Inflammatory macrophage treated with lipopolysaccharide for 1 hour (primary cell): ENCODE results near the gene MBL2.

Experiments
- DNase-seq, 2 donors: peaks; one replicate each; pipeline ENCODE4 v3.0.0-alpha.2; 2020 to 2022

MBL2 gene

DNA sequence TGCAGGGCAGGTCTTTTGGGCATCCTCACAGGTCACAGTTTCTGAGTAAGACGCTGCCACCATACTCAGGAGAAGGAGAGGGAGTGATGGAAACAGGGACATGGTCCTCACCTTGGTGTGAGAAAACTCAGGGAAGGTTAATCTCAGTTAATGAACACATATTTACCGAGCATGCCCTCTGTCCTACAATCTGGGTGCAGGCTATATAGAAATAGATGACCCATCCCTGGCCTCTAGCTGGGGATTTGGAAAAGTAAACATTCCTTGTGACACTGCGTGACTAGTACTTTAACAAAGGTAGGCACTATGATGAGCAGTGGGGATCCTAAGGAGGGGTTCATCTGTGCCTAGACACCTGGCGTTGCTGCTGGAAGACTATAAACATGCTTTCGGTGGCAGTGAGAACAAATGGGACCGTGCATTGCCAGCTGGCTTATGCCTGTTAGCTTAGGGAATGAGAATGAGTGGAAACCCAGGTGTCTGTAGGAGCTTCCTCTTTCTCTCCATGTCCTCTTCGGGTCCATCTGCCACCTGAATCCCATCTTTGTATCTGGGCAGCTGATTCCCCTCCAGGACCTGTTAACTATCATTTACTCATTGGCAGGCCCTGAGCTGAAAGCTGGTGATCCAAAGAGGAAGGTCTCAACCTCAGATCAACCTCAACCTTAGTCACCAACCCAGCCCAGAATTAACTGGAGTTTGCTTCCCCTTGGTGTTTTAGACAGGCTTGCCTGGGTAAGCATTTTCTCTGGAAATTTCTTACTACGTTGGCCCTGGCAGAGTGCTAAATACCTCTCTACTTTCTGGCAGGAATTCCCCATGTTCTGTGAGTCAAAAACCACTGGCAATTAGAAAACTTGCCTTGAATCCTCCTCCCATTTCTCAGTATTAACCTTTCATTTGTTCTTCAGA is 794 bp downstream of the MBL2 start:
- peak; percentile 28 to 43 for DNase-seq

DNA sequence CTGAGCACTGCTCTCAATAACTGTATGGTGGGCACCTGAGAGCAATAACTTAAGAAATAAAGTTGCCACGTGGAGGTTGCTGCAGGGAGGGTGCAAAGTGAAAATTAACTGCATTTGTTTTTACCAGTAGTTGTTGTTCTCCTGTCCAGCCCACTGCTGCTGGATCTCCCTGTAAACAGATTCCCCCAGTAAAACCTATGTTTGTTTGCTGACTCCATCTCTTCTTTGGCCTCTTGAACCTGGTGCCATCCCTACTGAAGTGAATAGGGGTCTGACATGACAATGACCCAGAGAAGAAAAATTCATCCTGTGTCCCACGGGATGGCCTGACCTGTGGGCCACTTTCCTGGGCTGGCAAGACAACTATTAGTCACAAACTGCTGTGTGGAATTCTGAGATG is 1.7 kb downstream of the MBL2 start:
- no peak for DNase-seq

DNA sequence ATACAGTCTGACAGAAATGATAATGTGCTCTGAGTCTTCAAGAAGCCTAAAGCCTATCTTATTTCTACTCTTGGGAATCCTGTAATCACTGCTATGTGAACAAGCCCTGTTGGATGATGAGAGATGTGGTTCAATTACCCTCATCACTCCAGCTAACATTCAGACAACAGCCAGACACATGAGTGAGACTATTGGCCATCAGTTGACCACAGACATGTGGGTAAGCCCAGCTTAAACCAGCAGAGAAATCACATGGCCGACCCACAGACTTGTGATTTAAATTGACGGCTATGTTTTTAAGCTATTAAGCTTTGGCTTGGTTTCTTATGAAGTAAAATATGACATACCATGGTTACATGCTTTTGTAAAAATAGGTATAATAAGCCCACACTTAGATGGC is 2.6 kb downstream of the MBL2 start:
- no peak for DNase-seq

DNA sequence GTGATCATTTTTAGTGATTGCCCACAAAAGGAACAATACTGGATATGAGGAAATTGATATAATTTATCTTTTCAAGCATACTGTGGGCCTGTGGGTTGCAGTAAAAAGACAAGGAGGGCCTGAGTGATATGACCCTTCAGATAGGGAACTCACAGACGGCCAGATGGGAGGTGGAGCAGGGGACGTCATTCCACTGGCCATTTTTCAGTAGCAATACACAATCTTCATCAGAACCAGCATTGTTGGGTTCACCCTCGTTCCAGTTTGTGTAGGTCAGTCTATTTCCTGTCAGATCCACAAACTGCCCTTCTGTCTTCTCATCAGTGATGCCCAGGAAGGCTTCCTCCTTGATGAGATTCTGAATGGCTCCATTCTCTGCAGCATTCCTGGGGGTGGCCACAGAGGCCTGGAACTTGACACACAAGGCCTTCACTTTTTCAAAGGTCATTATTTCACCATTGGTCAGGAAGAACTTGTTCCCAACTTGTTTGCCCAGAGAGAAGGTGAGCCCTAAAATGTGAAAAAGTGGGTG is 4.5 kb downstream of the MBL2 start:
- DNase-seq: no peak

DNA sequence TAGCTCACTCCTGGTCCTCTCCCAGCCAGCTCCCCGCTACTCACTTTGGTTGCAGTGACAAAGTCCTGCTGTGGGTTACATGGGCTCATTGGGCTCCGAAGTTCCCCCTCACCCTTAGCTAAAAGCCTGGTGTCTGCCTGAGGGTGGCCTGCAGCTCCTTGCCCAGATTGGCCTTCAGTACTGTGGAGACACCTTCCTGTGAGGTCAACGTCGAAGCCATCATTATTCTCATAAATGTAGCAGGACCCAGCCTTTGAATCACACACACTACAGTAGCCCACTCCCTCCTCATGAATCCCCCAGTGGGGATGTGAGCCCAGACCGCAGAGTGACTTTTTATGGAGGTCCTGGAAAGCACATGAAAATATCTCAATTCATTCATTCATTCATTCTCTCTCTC is 10.5 kb downstream of the MBL2 start:
- DNase-seq: no peak

DNA sequence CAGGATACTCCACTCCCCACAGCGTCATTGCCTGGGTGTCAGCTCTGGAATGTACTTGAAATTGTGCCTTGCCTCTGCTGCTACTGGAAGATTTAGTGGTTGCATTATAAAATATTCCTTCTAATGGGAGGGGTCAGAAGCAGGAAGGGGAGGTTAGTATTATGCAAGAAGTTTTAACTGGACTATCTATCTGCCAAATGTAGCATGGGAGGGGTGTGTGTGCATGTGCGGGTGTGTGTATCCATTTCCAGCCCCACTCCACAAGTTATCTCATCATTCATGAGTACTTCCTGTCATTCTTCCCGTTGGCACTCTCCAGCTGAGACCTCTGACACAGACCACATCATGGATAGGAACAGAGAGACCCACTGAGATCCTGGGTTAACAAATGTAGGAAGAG is 13.4 kb downstream of the MBL2 start:
- DNase-seq: no peak

DNA sequence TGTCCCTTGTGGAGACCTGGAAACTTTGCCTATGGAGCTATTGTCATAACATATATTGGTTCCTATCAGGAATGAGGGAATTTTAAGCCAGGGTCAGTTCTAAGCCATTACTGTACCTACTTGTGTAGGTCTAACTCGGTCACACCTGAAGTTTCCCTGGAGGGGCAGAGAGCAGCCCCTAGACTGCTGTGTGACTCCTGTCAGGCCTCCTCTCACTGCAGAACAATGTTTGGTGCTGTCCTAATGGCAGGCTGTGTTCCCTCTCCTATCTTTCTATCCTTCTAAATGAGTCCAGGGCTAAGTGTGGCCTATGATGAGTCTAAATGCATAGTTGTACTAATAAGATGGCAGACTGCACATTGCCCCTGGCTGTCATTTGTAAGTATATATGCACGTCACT is 14.2 kb downstream of the MBL2 start:
- no peak for DNase-seq

DNA sequence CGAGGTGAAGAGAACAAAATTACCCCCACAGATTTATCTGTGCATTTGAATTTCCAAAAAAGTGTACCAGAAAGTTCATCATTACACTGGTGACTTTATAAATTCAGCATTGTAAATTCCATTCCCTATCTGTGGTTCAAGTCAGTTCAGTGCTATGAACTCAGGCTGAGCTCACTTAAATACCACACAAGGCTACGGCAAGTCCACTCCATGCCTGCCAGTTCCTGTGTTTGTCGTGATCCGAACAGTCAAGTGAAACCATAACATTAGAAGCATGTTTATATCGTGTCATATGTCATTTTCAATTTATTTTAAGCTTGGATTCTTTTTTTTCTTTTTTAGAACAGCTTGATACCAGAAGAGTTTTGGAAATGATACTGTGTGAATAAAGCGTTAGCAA is 14.8 kb downstream of the MBL2 start:
- DNase-seq: no peak

DNA sequence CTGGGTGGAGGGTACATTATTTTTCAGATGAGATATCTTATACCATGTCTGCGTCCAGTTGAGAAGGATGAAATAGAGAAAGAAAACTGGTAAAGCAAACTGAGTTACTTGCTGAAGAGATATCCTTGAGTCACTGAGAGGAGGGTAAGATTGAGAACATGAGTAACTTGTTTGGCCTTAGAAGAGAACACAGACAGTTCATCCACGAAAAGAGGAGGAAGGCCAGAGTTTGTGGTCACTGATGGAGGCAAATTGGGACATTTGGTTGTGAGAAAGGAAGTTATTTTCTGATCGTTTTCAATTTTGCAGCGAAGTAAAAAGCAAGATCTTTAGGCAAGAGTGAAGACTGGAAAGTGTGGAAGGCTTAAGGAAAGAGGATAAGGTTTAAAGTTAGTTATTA is 15.6 kb downstream of the MBL2 start:
- DNase-seq: peak in 1 of 2 donors; percentile 21

DNA sequence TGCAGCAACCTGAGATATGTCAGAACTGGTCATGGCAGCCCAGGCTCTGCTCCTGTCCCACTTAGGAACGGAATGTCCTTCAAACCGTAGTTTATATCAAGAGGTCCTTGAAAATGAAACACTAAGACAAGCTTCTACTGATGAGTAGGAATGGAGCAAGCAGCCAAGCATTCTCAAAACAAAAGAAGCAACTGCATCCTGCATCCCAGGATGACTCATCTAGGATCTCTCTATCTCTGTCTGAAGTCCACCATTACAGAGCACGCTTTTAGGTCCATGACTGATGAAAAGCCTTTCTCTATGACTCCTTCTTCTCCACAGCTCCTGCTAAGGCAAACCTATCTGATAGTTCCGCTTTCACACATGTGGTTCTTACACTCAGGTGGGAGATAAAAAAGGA is 16.3 kb downstream of the MBL2 start:
- DNase-seq: no peak

DNA sequence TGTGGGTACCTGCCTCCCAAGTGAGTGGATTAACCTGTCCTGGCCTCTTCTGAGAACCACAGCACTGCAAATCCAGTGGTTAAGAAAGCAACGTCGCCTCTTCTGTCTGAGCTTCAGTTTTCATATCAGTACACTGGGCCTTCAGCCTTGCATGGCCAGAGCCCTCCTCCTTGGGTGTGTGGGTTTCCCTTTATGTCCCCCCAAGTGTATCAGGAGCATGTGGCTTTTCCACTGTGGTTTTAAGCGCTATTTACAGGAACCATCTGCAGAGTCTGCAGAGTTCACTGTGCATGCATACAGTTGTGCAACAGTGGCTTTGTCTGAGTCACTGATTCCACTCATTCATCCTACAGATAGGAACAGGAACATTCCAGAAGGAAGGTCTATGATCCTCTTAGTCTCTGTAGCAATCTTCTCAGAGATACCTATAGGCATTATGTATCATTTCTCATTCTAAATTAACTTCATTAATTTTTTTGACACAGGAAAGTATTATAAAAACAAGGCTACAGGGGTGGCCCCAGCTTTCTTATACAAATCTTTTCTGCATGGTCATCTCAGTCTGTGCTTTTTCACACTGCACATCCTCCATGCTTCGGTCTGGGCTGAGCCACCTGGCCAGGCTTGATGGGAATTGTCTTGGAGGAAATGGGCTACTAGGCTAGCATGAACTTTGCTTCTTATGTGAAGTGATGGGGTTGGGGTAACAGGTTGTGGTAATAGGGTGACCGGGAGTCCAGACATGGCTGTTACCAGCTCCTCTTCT is 17.1 kb downstream of the MBL2 start:
- peak; percentile 80 to 87 for DNase-seq

DNA sequence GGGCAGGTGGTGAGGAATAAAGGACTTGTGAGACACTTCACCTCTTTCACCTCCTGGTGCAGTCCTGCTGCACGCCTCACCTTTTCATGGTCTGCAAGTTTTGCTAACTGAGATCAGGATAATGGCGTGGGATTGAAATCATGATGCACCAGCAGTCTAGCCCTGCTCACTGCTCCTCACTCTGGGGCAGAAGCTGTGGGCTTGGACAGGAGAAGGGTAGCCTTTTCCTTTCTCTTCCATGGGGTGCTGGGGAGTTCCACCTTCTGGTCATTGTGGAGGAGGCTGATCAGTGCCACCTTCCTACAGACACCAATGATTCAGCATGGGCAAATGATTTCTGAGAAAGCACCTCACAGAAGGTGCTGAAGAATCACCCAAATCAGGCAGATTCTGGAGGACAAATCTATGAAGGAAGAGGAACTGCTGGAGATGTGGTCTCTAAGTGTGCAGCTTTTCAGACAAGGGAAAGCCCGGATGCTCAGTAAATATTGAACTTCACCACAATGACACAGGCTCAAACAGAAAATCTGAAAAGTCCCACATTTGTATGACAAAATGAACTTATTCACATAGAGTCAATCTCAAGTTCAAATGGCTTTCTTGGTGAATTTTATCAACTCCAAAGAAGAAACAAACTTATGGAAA is 19.7 kb downstream of the MBL2 start:
- DNase-seq: peak; percentile 52 to 56

DNA sequence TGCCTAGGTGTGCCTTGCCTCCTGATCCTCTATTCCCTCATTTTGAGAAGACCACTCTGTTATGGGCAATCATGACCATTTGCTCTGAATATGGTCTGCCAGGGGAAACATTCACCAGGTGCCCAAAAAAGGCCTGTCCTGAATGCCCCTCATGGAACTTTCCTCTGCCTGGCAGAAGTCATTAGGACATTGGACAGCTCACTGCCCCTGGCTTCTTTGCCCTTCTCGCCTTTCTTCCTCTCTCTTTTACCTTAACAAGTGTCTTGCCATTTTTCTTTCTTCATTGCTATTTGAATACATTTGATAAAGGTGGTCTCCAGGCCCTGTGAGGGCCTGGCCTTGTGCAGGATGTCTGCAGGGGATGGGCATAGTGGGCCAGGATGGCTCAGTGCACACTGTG is 20.3 kb downstream of the MBL2 start:
- DNase-seq: no peak

DNA sequence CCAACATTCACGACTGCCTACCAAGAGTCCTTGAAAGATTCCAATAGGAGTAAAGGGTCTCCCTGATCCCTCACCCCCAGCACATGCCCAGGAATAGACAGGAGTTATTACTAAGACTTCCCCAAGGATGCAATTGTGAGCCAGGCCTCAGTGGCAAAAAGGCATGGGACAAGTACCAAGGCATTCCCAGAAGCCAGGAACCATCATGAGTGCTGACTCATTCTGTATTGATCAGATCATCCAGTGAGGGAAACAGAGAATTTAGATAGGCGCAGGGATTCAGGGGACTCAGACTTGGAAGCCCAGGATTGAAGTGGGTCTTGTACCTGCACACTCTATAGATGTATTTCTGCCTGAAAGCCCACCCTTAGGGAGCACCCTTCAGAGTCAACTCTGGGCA is 21.2 kb downstream of the MBL2 start:
- DNase-seq: no peak

DNA sequence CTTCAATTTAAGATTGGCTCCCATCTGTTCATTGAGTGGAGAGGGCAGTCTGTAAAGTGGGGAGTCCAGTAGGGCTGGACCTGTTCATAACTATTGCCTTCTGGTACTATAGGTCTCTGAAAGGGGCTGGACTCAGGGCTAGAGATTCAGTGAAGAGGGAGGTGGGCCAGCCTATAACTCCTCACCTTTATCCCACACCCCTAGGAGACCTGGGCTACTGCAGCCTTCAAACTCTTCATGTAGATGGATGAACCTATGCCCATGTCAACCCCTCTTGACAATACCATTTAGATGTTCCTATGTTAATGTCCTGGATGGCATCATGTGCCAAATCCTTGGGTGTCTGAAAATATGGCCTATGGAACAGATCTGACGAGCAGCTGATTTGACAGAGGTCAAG is 22.0 kb downstream of the MBL2 start:
- DNase-seq: no peak

DNA sequence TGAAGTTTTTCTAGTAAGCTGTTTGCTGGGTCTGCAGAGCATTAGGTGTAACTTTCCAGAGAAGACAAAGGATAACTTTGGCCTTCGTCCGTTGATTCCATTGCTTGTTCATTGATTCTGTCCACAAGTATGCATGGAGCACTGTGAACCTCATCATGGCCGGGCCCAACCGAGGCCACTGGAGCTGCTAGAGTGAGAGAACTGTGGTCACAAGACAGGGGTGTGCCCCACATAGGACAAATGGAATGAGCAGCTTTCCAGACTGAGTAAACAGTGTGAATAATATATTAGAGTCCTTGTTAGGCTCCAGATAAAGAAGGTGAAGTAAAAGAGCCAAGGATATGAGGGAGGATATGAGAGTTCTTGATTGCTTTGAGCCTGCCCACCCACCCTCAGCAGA is 24.9 kb downstream of the MBL2 start:
- no peak for DNase-seq

DNA sequence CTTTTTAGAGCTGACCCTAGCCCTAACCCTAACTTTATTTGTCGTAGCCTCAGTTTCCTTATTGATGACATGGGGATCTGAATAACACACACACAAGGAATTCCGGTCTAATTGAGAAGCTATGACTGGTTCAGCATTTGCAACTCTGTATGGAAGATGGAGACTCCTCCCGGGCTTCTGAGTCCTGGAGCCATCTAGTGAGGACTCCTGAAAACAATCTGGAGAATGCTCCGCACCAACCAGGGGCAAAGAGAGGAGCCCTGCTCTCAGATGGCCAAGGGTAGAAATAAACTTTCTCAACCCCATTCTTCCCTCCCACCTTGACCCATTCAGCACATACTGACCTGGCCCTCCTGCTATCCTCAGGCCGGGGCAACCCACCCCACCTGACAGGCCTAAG is 26.4 kb downstream of the MBL2 start:
- no peak for DNase-seq

DNA sequence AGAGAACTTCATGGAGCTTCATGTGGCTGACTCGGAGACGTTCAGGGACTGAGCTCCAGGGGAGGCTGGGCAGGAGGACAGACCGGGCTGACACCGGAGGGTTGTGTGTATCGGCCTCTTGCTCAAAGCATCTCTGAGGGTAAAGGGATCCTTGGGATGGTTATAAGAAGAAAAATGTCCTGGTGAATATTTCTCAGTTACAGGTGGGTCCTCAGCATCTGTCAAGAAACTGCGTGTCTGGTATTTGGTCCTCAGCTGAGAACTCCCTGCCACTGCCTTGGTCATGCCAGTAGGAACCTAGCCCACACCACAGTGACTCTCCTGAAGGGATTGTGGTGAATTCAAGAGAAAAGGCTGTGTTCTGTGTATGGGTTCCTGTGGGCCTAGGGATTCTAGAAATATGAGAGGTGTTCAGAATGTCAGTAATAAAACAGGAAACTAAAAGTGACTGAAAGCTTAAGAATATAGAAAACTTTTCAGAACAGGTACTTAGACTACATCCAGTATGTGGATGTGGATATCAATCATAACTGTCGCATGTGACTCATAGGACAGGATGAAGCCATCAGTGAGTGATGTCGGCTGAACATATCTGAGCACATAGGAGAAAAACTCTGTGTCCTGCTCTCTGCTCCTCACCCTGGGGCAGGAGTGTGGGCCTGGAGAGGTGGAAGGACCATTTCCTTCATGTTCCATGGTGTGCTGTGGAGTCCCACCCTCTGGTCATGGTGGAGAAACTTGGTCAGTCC is 28.4 kb downstream of the MBL2 start:
- DNase-seq: no peak

DNA sequence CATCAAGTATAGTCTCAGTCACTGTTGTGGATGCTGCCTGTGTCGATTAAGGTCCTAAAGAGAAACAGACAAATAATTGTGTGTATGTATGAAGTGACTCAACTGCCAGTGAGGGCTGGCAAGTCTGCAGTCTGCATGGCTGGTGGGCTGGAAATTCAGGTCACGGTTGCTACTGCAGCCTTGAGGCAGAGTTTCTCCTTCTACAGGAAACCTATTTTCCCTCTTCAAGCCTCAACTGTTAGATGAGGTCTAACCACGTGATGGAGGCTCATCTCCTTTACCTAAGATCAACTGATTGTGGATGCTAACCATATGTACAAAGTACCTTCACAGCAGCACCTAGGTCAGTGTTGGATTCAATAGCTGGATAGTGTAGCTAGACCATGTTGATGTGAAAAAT is 29.9 kb downstream of the MBL2 start:
- no peak for DNase-seq

DNA sequence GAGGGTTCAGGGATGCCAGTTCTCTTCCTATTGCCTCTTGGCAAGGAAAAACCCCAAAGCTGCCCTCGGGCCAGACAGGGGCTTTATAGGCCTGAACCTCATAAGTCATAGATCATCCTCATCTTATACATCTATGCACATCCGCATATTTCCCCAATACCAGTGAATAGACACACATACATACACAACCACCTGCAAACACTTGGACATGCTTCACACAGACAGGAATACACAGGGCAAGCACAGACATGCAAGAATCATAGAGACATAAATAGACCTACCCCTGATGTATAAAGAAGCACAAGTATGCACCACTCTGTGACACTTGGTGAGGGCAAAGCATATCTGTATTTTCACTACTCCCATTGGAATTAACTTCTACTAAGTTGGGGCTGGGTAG is 30.7 kb downstream of the MBL2 start:
- DNase-seq: no peak

DNA sequence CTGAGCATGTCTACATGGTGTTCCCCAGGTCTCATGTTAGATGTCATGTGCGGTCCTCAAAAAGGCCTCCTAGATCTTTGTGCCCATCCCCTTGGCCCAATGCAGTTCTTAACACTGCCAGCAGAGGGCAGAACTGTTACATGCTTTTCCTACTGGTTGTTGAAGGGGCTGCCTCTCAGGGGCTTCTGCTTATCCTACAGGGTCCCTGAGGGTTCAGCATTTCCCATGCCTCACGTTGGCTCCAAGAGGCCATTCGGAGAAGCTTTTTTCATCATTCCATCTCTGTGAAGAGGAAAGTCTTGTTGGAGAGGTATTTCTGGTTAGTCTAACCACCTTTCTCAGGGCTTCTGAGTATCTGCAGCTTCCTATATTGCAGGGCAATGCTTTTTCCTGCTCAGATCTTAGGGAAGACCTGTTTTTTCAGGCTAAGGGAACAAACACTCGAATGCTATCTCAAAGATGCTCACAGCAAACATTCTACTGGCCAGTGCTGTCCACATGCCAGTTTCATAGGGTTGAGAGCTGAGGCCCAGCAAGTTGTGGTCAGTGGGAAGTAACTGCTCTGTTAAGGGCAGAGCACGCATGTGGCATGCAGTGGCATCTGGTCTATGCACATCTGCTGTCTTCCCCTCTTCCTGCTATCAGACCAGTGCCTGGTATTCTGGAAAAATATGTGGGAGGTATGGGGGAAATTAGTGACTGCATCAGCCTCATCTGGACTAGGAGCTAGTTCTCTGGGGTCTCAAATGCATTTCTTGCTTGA is 31.5 kb downstream of the MBL2 start:
- DNase-seq: peak in 1 of 2 donors; percentile 78

DNA sequence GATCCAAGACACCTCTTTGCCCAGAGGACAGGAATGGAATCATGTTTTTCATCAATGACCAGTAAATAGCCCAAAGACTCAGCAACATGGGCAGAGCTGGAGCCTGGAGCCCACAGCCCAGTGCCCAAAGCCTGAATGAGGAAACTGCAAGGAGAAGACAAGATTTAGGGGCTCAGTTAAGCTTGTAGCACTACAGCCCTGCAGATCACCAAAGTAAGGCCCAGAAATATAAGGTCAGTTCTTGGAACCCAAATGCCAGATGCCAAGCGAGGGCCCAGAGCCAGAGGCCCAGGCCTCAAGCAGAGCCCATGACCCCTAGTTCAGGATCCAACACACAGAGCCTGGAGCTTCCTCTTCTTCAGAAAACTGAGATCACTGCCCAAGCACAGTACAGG is 32.4 kb downstream of the MBL2 start:
- no peak for DNase-seq
